Large intestine (tissue), 3 donors: Measurements from ENCODE around the gene GRIP2. TPM values are rescaled to one million over a fixed set of nuclear protein-coding genes. Genes with fewer than 3 reads are reported as not detected.

ENCODE experiments used
- DNase-seq, 2 donors: peaks; one replicate each; pipeline versions ENCODE4 v3.0.0 to v3.0.0-alpha.2; 2013
- H3K27ac ChIP-seq: one replicate; pipeline ENCODE4 v1.5.1; 2013; ENCODE audit warnings: low read length
- H3K27me3 ChIP-seq: 2 replicates; pipeline ENCODE4 v1.6.1; 2013; ENCODE audit warnings: low read length; ENCODE audit not compliant: control insufficient read depth, insufficient read depth
- H3K36me3 ChIP-seq: 2 replicates; pipeline ENCODE4 v1.6.1; 2013; ENCODE audit warnings: low read length; ENCODE audit not compliant: control insufficient read depth, insufficient read depth
- H3K4me1 ChIP-seq: one replicate; pipeline ENCODE4 v1.6.1; 2013; ENCODE audit warnings: low read length; ENCODE audit not compliant: control insufficient read depth, insufficient read depth
- H3K4me3 ChIP-seq: one replicate; pipeline ENCODE4 v1.5.1; 2013; ENCODE audit warnings: low read length
- H3K9me3 ChIP-seq: one replicate; pipeline ENCODE4 v1.6.1; 2013; ENCODE audit warnings: mild to moderate bottlenecking, low read depth, low read length, moderate library complexity; ENCODE audit not compliant: control insufficient read depth
- WGBS: methylation state at CpG from one replicate; pipeline ENCODE4 v1.1.5; 2013; ENCODE audit warnings: low lambda C conversion rate; ENCODE audit not compliant: insufficient coverage; 5-methylcytosine and 5-hydroxymethylcytosine counted together
- polyA plus RNA-seq: library from polyadenylated mRNA; unstranded; fragments of 120-200 nt; gene quantifications from one replicate; pipeline ENCODE4 v1.2.1, GENCODE V29; 2013

The GRIP2 gene
- polyA plus RNA-seq, 1 donor = 1.1 TPM

GRCh38 chr3:14514323-14514720, 25.8 kb downstream of the GRIP2 start:
- DNase-seq = no peak
- H3K9me3 ChIP-seq = no peaks in the 10 kb centered on the region
- no peak overlapping the region for H3K27ac ChIP-seq
- H3K27me3 ChIP-seq = no peaks in the 10 kb centered on the region
- no peaks in the 10 kb centered on the region for H3K36me3 ChIP-seq
- no peaks in the 10 kb centered on the region for H3K4me1 ChIP-seq
- no peak overlapping the region for H3K4me3 ChIP-seq
- no CpG with 5 or more reads among the region's 17 CpGs for WGBS

GRCh38 chr3:14513566-14514322, 26.4 kb downstream of the GRIP2 start:
- WGBS = no CpG with 5 or more reads among the region's 18 CpGs
- Histone ChIP-seq H3K27me3 (no peaks in the 10 kb centered on the region), H3K4me1 (no peaks in the 10 kb centered on the region), H3K4me3 (no peak overlapping the region), H3K27ac (no peak overlapping the region), H3K36me3 (no peaks in the 10 kb centered on the region), H3K9me3 (no peaks in the 10 kb centered on the region)
- DNase-seq = no peak

- no peak overlapping the region for H3K27ac ChIP-seq
- no peaks in the 10 kb centered on the region for H3K36me3 ChIP-seq
- no peaks in the 10 kb centered on the region for H3K27me3 ChIP-seq
- WGBS = no CpG with 5 or more reads among the region's 9 CpGs
- no peaks in the 10 kb centered on the region for H3K9me3 ChIP-seq
- H3K4me1 ChIP-seq = no peaks in the 10 kb centered on the region
- DNase-seq = no peak
- no peak overlapping the region for H3K4me3 ChIP-seq
These were observed 27.2 kb downstream of the GRIP2 start for GRCh38 chr3:14512942-14513327.

GRCh38 chr3:14512281-14512941, 27.7 kb downstream of the GRIP2 start:
- no peak overlapping the region for H3K27ac ChIP-seq
- H3K9me3 ChIP-seq = no peaks in the 10 kb centered on the region
- no peaks in the 10 kb centered on the region for H3K27me3 ChIP-seq
- H3K4me1 ChIP-seq = no peaks in the 10 kb centered on the region
- no peak overlapping the region for H3K4me3 ChIP-seq
- H3K36me3 ChIP-seq = no peaks in the 10 kb centered on the region
- WGBS = 100% methylated on average over 1 of the region's 19 CpGs
- no peak for DNase-seq

- no peak for DNase-seq
- H3K27ac ChIP-seq = no peak overlapping the region
- no peaks in the 10 kb centered on the region for H3K9me3 ChIP-seq
- H3K4me1 ChIP-seq = no peaks in the 10 kb centered on the region
- H3K27me3 ChIP-seq = no peaks in the 10 kb centered on the region
- H3K36me3 ChIP-seq = no peaks in the 10 kb centered on the region
- no CpG with 5 or more reads among the region's 12 CpGs for WGBS
- H3K4me3 ChIP-seq = no peak overlapping the region
These were observed 28.4 kb downstream of the GRIP2 start for GRCh38 chr3:14511623-14512280.

- Histone ChIP-seq H3K4me3 (no peak overlapping the region), H3K27me3 (no peaks in the 10 kb centered on the region), H3K9me3 (no peaks in the 10 kb centered on the region), H3K4me1 (no peaks in the 10 kb centered on the region), H3K27ac (no peak overlapping the region), H3K36me3 (no peaks in the 10 kb centered on the region)
- DNase-seq = no peak
- no CpG with 5 or more reads among the region's 23 CpGs for WGBS
These were observed 29.1 kb downstream of the GRIP2 start for GRCh38 chr3:14510838-14511622.

GRCh38 chr3:14509796-14510100, 30.4 kb downstream of the GRIP2 start:
- Histone ChIP-seq H3K27me3 (no peaks in the 10 kb centered on the region), H3K27ac (no peak overlapping the region), H3K9me3 (no peaks in the 10 kb centered on the region), H3K4me3 (no peak overlapping the region), H3K36me3 (no peaks in the 10 kb centered on the region), H3K4me1 (no peaks in the 10 kb centered on the region)
- DNase-seq = no peak
- no CpG with 5 or more reads among the region's 10 CpGs for WGBS

- H3K36me3 ChIP-seq = no peaks in the 10 kb centered on the region
- H3K4me3 ChIP-seq = no peak overlapping the region
- no CpG with 5 or more reads among the region's 22 CpGs for WGBS
- H3K27ac ChIP-seq = no peak overlapping the region
- H3K9me3 ChIP-seq = no peaks in the 10 kb centered on the region
- no peaks in the 10 kb centered on the region for H3K4me1 ChIP-seq
- no peaks in the 10 kb centered on the region for H3K27me3 ChIP-seq
- DNase-seq = peak; percentile 19 to 26
These were observed 31.0 kb downstream of the GRIP2 start for GRCh38 chr3:14508966-14509795.

GRCh38 chr3:14508505-14508819, 31.7 kb downstream of the GRIP2 start:
- no peak for DNase-seq
- Histone ChIP-seq H3K4me3 (no peak overlapping the region), H3K36me3 (no peaks in the 10 kb centered on the region), H3K27me3 (no peaks in the 10 kb centered on the region), H3K27ac (no peak overlapping the region), H3K9me3 (no peaks in the 10 kb centered on the region), H3K4me1 (no peaks in the 10 kb centered on the region)
- 13% methylated on average over 1 of the region's 3 CpGs for WGBS
